NB4 (cell line): ENCODE results near the gene TTF2.

Experiments
- DNase-seq: peaks from one replicate; pipeline ENCODE4 v3.0.0; 2010; ENCODE audit warnings: low read depth
- H3K4me3 ChIP-seq: one replicate; pipeline ENCODE4 v1.5.1; 2011; ENCODE audit warnings: mild to moderate bottlenecking, low read depth, low read length, moderate library complexity
- CTCF ChIP-seq: IDR thresholded peaks from one replicate; pipeline ENCODE4 v1.5.1; 2012; ENCODE audit warnings: low read depth, low read length
- MYC ChIP-seq: IDR thresholded peaks from 2 replicates; pipeline ENCODE4 v1.6.1; 2011; ENCODE audit warnings: low read depth, low read length
- POLR2A ChIP-seq: IDR thresholded peaks from 2 replicates; pipeline ENCODE4 v1.6.1; 2011; ENCODE audit warnings: mild to moderate bottlenecking; ENCODE audit not compliant: insufficient read length; ENCODE audit errors: extremely low read depth
- TF ChIP-seq, protein P1 (sequence below): IDR thresholded peaks from 2 replicates; pipeline ENCODE4 v1.6.1; 2011; ENCODE audit warnings: low read depth, low read length

TTF2 gene

DNA sequence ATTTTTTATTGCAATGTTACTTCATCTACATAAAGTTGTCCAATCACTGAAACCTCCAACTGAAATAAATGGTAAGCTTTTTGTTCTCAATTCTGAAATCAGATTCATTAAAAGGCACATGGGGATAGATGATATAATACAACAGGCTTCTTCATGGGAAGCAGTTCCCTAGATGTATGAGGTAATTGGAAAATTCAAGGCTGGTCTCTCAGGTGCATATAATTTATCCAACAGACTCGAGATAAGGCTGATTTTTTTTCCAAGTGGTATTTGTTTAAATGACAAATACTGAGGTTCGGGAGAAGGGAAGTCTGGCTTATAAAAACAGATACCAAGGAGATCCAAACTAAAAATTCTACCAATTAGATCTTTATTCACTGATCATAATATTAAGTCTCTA is 47.2 kb downstream of the TTF2 start:
- no peak overlapping the region for H3K4me3 ChIP-seq
- TF ChIP-seq, protein P1, sequence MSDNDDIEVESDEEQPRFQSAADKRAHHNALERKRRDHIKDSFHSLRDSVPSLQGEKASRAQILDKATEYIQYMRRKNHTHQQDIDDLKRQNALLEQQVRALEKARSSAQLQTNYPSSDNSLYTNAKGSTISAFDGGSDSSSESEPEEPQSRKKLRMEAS, result no peak
- TF ChIP-seq CTCF (no peak), MYC (no peak), POLR2A (no peak)
- DNase-seq, result no peak

DNA sequence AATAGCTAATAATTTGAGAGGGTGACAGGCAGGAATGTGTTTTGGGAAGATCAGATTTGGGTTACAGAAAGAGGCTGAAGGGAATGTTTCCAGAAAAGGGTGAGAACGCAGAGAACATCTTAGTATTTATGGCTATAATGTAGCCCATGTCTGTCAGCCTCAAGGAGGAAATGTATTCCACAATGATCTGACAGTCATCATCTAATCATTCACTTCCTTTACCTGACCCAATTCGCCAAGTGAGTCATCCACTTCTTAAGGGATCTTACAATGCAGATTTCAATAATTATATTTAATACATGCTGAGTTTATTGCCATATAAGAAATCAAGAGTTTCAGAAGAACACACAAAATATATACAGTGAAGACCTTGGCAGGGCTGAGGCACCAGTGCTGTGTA is 50.6 kb downstream of the TTF2 start:
- no peak for DNase-seq
- TF ChIP-seq POLR2A (no peak), MYC (no peak), CTCF (no peak)
- TF ChIP-seq, protein P1, result no peak
- no peak overlapping the region for H3K4me3 ChIP-seq

- TF ChIP-seq MYC (no peak), CTCF (no peak), POLR2A (no peak)
- TF ChIP-seq, protein P1, result no peak
- DNase-seq, result no peak
- H3K4me3 ChIP-seq, result no peak overlapping the region
These were observed 52.1 kb downstream of the TTF2 start for GRCh38 chr1:117112047-117112717.

- DNase-seq, result no peak
- H3K4me3 ChIP-seq, result no peak overlapping the region
- TF ChIP-seq MYC (no peak), CTCF (no peak), POLR2A (no peak)
- TF ChIP-seq, protein P1, result no peak
These were observed 53.1 kb downstream of the TTF2 start for GRCh38 chr1:117113199-117113598.

DNA sequence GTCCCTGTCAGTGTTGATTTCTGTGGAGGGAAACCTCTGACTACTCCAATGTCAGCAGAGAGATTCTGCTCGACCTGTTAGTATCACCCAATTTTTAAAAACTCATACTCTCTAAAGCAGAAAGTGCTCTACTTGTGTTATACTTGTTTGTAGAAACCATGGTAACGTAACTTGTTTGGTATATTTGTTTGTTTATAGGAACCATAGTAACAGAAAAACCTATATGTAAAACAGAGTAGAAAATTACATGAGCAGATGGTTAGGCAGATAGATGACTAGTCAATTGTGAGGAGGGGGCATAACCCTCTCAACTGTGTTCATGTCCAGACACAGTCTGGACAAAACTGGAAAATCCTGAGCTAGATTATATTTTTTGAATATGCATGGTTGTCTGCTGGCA is 54.8 kb downstream of the TTF2 start:
- no peak overlapping the region for H3K4me3 ChIP-seq
- TF ChIP-seq, protein P1, result no peak
- TF ChIP-seq CTCF, result no peak
- no peak for TF ChIP-seq POLR2A
- no peak for TF ChIP-seq MYC
- no peak for DNase-seq
